ENCODE results near the gene ZNRF1. TPM values are rescaled to one million over a fixed set of nuclear protein-coding genes. Genes with fewer than 3 reads are reported as not detected.

The ZNRF1 gene
- total and polyA plus RNA-seq, 2 of the 4 experiments (the other 2 are of a cell fraction) = 8.2 to 20.7 TPM

DNA sequence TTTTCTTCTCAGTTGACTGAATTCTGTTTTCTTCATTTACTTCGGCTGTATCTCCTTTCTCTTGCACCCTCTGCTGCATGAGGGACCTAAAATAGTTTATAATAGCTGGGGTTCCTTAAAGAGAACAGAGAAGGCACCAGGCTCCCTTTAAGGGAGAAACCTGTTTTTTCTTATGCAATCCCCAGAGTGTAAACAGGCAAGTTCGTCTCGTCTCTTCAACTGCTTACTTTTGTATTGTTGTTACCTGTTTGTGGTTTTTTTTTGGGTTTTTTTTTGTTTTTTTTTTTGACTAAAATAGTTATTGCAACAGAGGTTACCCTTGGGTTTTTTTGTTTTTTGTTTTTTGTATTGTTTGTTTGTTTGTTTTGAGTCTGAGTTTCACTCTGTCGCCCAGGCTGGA, 121.4 kb downstream of the ZNRF1 start:
- ChIA-PET CTCF (interaction anchor here (0.7 to 1.4 kb wide), 3 partner anchors 9 to 314 kb away, joined by 6 to 8 read pairs (median 6); no protein-coding TSS in a partner anchor), POLR2A (ENCODE audit: unreplicated experiment) (no interaction called here)
- Histone ChIP-seq H2BK5ac (ENCODE audit: low read depth, low read length, poor library complexity, severe bottlenecking) (no peak overlapping the region), H3K4me3 (ENCODE audit: insufficient read depth, low read depth, low read length) (no peak overlapping the region), H3K79me1 (ENCODE audit: low read depth in 1 of 2, low read length in 2 of 2) (no peaks in the 10 kb centered on the region), H3K27me3 (ENCODE audit: control insufficient read depth, insufficient read depth, low read length) (no peaks in the 10 kb centered on the region), H3K4me1 (ENCODE audit: control insufficient read depth, insufficient read depth, low read length) (no peaks in the 10 kb centered on the region), H3K9me3 (ENCODE audit: control insufficient read depth, insufficient read depth, low read length) (peaks cover 4% of the 10 kb centered on the region), H3K56ac (ENCODE audit: extremely low read depth, insufficient read depth, low read length) (no peak overlapping the region), H4K8ac (ENCODE audit: low read depth in 2 of 2, low read length in 2 of 2) (no peak overlapping the region), H4K5ac (ENCODE audit: low read depth, low read length) (no peak overlapping the region), H3K4ac (ENCODE audit: low read depth, low read length) (no peak overlapping the region), H2AFZ (replicated peaks; ENCODE audit: low read length, poor library complexity) (no peak overlapping the region), H3K36me3 (ENCODE audit: control insufficient read depth, insufficient read depth, low read length) (no peaks in the 10 kb centered on the region), H3K18ac (ENCODE audit: low read depth, low read length) (no peak overlapping the region), H4K20me1 (ENCODE audit: insufficient read depth, low read length) (no peaks in the 10 kb centered on the region), H2AK5ac (ENCODE audit: low read depth, low read length) (no peak overlapping the region), H3K4me2 (ENCODE audit: low read depth, low read length) (no peak overlapping the region), H3K27ac (ENCODE audit: insufficient read depth, low read length) (no peak overlapping the region), H3K9ac (ENCODE audit: low read depth, low read length) (no peak overlapping the region), H2BK20ac (ENCODE audit: low read depth, low read length) (no peak overlapping the region), H3K23ac (ENCODE audit: low read depth, low read length) (no peak overlapping the region), H2BK120ac (ENCODE audit: low read depth, low read length) (no peak overlapping the region), H3K9me1 (ENCODE audit: insufficient read depth, low read length) (no peaks in the 10 kb centered on the region), H4K91ac (ENCODE audit: insufficient read depth, low read depth, low read length) (no peak overlapping the region), H3K14ac (replicated peaks; ENCODE audit: low read depth, low read length) (no peak overlapping the region), H2AK9ac (replicated peaks; ENCODE audit: low read depth, low read length, poor library complexity) (no peak overlapping the region), H2BK15ac (ENCODE audit: low read depth, low read length) (no peak overlapping the region)
- no TSS peak for BruUV-seq (replicated peaks)
- WGBS, 2 experiments (ENCODE audit: extremely low coverage in 2 of 2, insufficient read length in 1 of 2) = no CpG with 5 or more reads among the region's 4 CpGs
- ATAC-seq (ENCODE audit: low read depth) = no peak
- dilution Hi-C loops (cut with HindIII; ENCODE audit: low sequenced_read_pairs, unreplicated experiment) = no loop called here
- intact Hi-C loops (cut with micrococcal nuclease) = no loop called here
- in situ Hi-C loops (cut with MboI; ENCODE audit: low sequenced_read_pairs) = no loop called here
- no peak for DNase-seq
- TF ChIP-seq MAFK (IDR thresholded peaks at IDR 0.05; ENCODE audit: low read depth, low read length) (no peak), CHD1 (IDR thresholded peaks at IDR 0.05; ENCODE audit: low read depth, low read length) (no peak), CEBPB (IDR thresholded peaks at IDR 0.05; ENCODE audit: low read depth, low read length) (no peak), NFE2L2 (IDR thresholded peaks at IDR 0.05; ENCODE audit: low read depth, low read length) (no peak), CTCF (conservative IDR thresholded peaks at IDR 0.05; ENCODE audit: low read depth, low read length) (no peak), MXI1 (IDR thresholded peaks at IDR 0.05; ENCODE audit: borderline replicate concordance, low read depth, low read length) (no peak)
